ENCODE results near the gene CEP131. TPM values are rescaled to one million over a fixed set of nuclear protein-coding genes. Genes with fewer than 3 reads are reported as not detected.

The CEP131 gene
- total RNA-seq, 6 experiments from 2014 or later: 1.5 to 4.3 (median 2.1) TPM

- no peak overlapping the region for H3K27ac ChIP-seq
- peak overlapping the region; percentile 69 to 74 (median 69) for H3K4me3 ChIP-seq
- H3K4me1 ChIP-seq: peaks cover 0 to 4% (median 0%) of the 10 kb centered on the region in 4 donors
- TF ChIP-seq POLR2A (IDR thresholded peaks at IDR 0.05) (no peak), CTCF (IDR thresholded peaks at IDR 0.05) (no peak)
- ATAC-seq (no peak), DNase-seq (no peak)
- H3K36me3 ChIP-seq: no peaks in the 10 kb centered on the region
- intact Hi-C loops (cut with DNase I): no loop called here
- H3K9me3 ChIP-seq: no peaks in the 10 kb centered on the region
- no CpG with 5 or more reads among the region's 30 CpGs for WGBS (ENCODE audit: insufficient coverage, low coverage, low lambda C conversion rate, missing lambda C conversion rate)
- no peaks in the 10 kb centered on the region for H3K27me3 ChIP-seq
Measured at GRCh38 chr17:81222620-81222905, 202 bp downstream of the CEP131 start.

GRCh38 chr17:81221842-81222619 is 734 bp downstream of the CEP131 start:
- WGBS (ENCODE audit: insufficient coverage, low coverage, low lambda C conversion rate, missing lambda C conversion rate): no CpG with 5 or more reads among the region's 24 CpGs
- DNase-seq (peak in 1 of 3 donors; percentile 54), ATAC-seq (no peak)
- H3K27ac ChIP-seq: no peak overlapping the region
- no peaks in the 10 kb centered on the region for H3K27me3 ChIP-seq
- H3K4me1 ChIP-seq: peaks cover 0 to 4% (median 0%) of the 10 kb centered on the region in 4 donors
- intact Hi-C loops (cut with DNase I): no loop called here
- no peaks in the 10 kb centered on the region for H3K36me3 ChIP-seq
- H3K4me3 ChIP-seq: peak overlapping the region; percentile 69 to 74 (median 69)
- TF ChIP-seq CTCF (IDR thresholded peaks at IDR 0.05): no peak
- no peak for TF ChIP-seq POLR2A (IDR thresholded peaks at IDR 0.05)
- H3K9me3 ChIP-seq: no peaks in the 10 kb centered on the region

GRCh38 chr17:81221371-81221841 is 1.4 kb downstream of the CEP131 start:
- no peak for ATAC-seq
- 86% methylated on average over 8 of the region's 11 CpGs for WGBS (ENCODE audit: insufficient coverage, low coverage, low lambda C conversion rate, missing lambda C conversion rate)
- intact Hi-C loops (cut with DNase I): no loop called here

GRCh38 chr17:81219476-81220180 is 3.1 kb downstream of the CEP131 start:
- Histone ChIP-seq H3K27me3 (no peaks in the 10 kb centered on the region), H3K4me3 (no peak overlapping the region), H3K4me1 (peaks cover 0 to 4% (median 0%) of the 10 kb centered on the region in 4 donors), H3K9me3 (no peaks in the 10 kb centered on the region), H3K27ac (no peak overlapping the region), H3K36me3 (no peaks in the 10 kb centered on the region)
- no peak for ATAC-seq
- intact Hi-C loops (cut with DNase I): no loop called here
- 96% methylated on average over 14 of the region's 24 CpGs for WGBS (ENCODE audit: insufficient coverage, low coverage, low lambda C conversion rate, missing lambda C conversion rate)
- no peak for DNase-seq
- no peak for TF ChIP-seq POLR2A (IDR thresholded peaks at IDR 0.05)
- TF ChIP-seq CTCF (IDR thresholded peaks at IDR 0.05): no peak

More at GRCh38 chr17:81221371-81221841, 1.4 kb downstream of the CEP131 start:
- no peak for DNase-seq
- H3K36me3 ChIP-seq: no peaks in the 10 kb centered on the region
- TF ChIP-seq POLR2A (IDR thresholded peaks at IDR 0.05): no peak
- no peak for TF ChIP-seq CTCF (IDR thresholded peaks at IDR 0.05)
- H3K4me3 ChIP-seq: no peak overlapping the region
- H3K27ac ChIP-seq: no peak overlapping the region
- H3K4me1 ChIP-seq: peaks cover 0 to 4% (median 0%) of the 10 kb centered on the region in 4 donors
- H3K9me3 ChIP-seq: no peaks in the 10 kb centered on the region
- H3K27me3 ChIP-seq: no peaks in the 10 kb centered on the region
